Measurements from ENCODE around the gene VNN1.

Gene VNN1

GRCh38 chr6:132725471-132725870 is 11.6 kb upstream of the VNN1 start:
- no peak overlapping the region for H3K4me3 ChIP-seq (ENCODE audit: low read depth, low read length, poor library complexity, severe bottlenecking)
- H4K20me1 ChIP-seq (ENCODE audit: insufficient read depth, low read length): no peaks in the 10 kb centered on the region
- no peaks in the 10 kb centered on the region for H3K27me3 ChIP-seq (ENCODE audit: insufficient read depth, low read length)
- no peaks in the 10 kb centered on the region for H3F3A ChIP-seq (ENCODE audit: insufficient read depth, low read length)
- H3K9ac ChIP-seq (ENCODE audit: low read length): no peak overlapping the region
- H3K4me2 ChIP-seq (ENCODE audit: low read length): no peak overlapping the region
- H2AFZ ChIP-seq (ENCODE audit: low read length): no peak overlapping the region
- H3K4me1 ChIP-seq (ENCODE audit: insufficient read depth, low read length, severe bottlenecking): peaks cover 11% of the 10 kb centered on the region
- H3K27ac ChIP-seq (ENCODE audit: low read depth, low read length, poor library complexity, severe bottlenecking): no peak overlapping the region
- no peaks in the 10 kb centered on the region for H3K79me2 ChIP-seq (ENCODE audit: insufficient read depth, low read length)
- no peaks in the 10 kb centered on the region for H3K9me2 ChIP-seq (ENCODE audit: low read depth, low read length)
- no peaks in the 10 kb centered on the region for H3K36me3 ChIP-seq (ENCODE audit: insufficient read depth, low read length)
- no peaks in the 10 kb centered on the region for H3K9me3 ChIP-seq (ENCODE audit: low read length)
- TF ChIP-seq EZH2 (IDR thresholded peaks at IDR 0.05; ENCODE audit: borderline replicate concordance, low read length): no peak
- TF ChIP-seq, protein P1, sequence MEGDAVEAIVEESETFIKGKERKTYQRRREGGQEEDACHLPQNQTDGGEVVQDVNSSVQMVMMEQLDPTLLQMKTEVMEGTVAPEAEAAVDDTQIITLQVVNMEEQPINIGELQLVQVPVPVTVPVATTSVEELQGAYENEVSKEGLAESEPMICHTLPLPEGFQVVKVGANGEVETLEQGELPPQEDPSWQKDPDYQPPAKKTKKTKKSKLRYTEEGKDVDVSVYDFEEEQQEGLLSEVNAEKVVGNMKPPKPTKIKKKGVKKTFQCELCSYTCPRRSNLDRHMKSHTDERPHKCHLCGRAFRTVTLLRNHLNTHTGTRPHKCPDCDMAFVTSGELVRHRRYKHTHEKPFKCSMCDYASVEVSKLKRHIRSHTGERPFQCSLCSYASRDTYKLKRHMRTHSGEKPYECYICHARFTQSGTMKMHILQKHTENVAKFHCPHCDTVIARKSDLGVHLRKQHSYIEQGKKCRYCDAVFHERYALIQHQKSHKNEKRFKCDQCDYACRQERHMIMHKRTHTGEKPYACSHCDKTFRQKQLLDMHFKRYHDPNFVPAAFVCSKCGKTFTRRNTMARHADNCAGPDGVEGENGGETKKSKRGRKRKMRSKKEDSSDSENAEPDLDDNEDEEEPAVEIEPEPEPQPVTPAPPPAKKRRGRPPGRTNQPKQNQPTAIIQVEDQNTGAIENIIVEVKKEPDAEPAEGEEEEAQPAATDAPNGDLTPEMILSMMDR (IDR thresholded peaks at IDR 0.05; ENCODE audit: low read length): no peak

GRCh38 chr6:132719736-132720448 is 6.0 kb upstream of the VNN1 start:
- Histone ChIP-seq H3K4me1 (ENCODE audit: insufficient read depth, low read length, severe bottlenecking) (no peaks in the 10 kb centered on the region), H3K9ac (ENCODE audit: low read length) (no peak overlapping the region), H3F3A (ENCODE audit: insufficient read depth, low read length) (no peaks in the 10 kb centered on the region), H3K27me3 (ENCODE audit: insufficient read depth, low read length) (no peaks in the 10 kb centered on the region), H4K20me1 (ENCODE audit: insufficient read depth, low read length) (no peaks in the 10 kb centered on the region), H3K9me2 (ENCODE audit: low read depth, low read length) (no peaks in the 10 kb centered on the region), H2AFZ (ENCODE audit: low read length) (no peak overlapping the region), H3K36me3 (ENCODE audit: insufficient read depth, low read length) (no peaks in the 10 kb centered on the region), H3K4me3 (ENCODE audit: low read depth, low read length, poor library complexity, severe bottlenecking) (no peak overlapping the region), H3K27ac (ENCODE audit: low read depth, low read length, poor library complexity, severe bottlenecking) (no peak overlapping the region), H3K4me2 (ENCODE audit: low read length) (no peak overlapping the region), H3K9me3 (ENCODE audit: low read length) (no peaks in the 10 kb centered on the region), H3K79me2 (ENCODE audit: insufficient read depth, low read length) (no peaks in the 10 kb centered on the region)
- TF ChIP-seq EZH2 (IDR thresholded peaks at IDR 0.05; ENCODE audit: borderline replicate concordance, low read length): no peak
- TF ChIP-seq, protein P1 (IDR thresholded peaks at IDR 0.05; ENCODE audit: low read length): no peak

DNA sequence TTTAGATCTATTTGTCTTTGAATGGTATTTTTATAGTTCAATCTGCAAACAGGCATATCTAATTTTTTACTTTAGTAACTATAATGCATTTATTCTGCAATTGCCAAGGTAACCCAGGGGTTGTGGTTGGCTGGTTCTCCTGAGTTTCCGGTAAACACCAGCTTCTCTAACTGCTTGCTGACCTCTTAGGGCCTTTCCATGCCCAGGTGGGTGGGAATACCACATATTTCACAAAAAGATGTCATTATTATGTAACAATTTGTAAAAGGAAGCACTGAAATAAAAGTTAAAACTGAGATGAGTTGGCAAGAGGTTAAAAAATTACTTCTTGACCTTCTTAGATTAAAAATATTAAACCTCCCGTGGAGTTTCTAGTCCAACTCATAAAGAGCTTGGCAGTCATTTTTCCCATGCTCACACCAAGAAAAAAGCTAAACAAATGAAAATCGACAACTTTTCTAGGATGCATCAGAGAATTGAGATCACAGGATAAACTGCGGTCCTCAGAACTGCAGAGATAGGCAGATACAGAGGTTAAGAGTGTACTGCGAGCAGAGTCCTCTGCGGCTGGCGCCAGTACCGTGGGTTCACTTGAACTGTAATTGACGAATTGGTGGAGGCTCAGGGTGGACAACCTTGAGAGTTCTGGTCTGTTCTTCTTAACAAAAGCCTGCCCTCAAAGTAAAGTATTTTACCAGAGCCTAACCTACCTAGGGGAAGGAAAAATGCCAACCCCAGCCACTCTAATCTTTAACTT is 2.2 kb upstream of the VNN1 start:
- Histone ChIP-seq H3K36me3 (ENCODE audit: insufficient read depth, low read length) (no peaks in the 10 kb centered on the region), H3K9me3 (ENCODE audit: low read length) (no peaks in the 10 kb centered on the region), H3K4me2 (ENCODE audit: low read length) (no peak overlapping the region), H3F3A (ENCODE audit: insufficient read depth, low read length) (no peaks in the 10 kb centered on the region), H3K79me2 (ENCODE audit: insufficient read depth, low read length) (no peaks in the 10 kb centered on the region), H3K9me2 (ENCODE audit: low read depth, low read length) (no peaks in the 10 kb centered on the region), H3K9ac (ENCODE audit: low read length) (no peak overlapping the region), H4K20me1 (ENCODE audit: insufficient read depth, low read length) (no peaks in the 10 kb centered on the region), H3K4me1 (ENCODE audit: insufficient read depth, low read length, severe bottlenecking) (no peaks in the 10 kb centered on the region), H2AFZ (ENCODE audit: low read length) (no peak overlapping the region), H3K4me3 (ENCODE audit: low read depth, low read length, poor library complexity, severe bottlenecking) (no peak overlapping the region), H3K27me3 (ENCODE audit: insufficient read depth, low read length) (no peaks in the 10 kb centered on the region), H3K27ac (ENCODE audit: low read depth, low read length, poor library complexity, severe bottlenecking) (no peak overlapping the region)
- no peak for TF ChIP-seq EZH2 (IDR thresholded peaks at IDR 0.05; ENCODE audit: borderline replicate concordance, low read length)
- TF ChIP-seq, protein P1 (IDR thresholded peaks at IDR 0.05; ENCODE audit: low read length): no peak
